ENCODE results near the gene MAP4K5.
A peak's percentile ranks its signal among the peaks of the same experiment; 100 is the strongest.
"Not testable (repeated sequence)": the region's sequence is repeated elsewhere in the genome, so short reads cannot be mapped to it uniquely, and the experiment has no call there.

Gene MAP4K5

GRCh38 chr14:50531595-50532501, 521 bp downstream of the MAP4K5 start:
- DNase-seq (ENCODE audit: low read depth) = no peak

DNA sequence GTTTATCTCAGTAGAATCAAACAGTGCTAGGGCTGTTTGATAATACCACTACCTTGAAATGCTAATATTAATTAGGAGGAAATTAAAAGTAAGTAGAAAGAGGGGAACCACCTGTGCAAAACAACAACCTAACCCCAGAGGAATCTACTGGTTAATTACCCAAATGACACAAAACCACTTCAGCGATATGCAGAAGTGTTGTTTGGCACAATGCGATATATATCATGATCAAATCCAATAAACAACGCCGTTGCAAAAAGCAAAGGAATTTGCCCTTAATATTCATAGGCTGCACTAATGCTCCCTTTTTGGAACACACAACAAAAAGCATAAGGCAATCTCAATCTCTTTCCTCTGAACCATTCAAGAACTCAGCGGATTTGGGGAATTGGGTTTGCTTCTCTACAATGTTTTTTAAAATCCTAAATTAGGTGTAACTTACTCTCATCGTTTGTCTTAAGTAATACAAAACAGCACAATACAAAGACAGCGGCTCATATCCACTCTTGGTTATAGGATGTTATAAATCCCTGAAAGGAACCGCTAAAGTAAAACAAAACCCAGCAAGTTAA, 1.5 kb downstream of the MAP4K5 start:
- DNase-seq (ENCODE audit: low read depth) = no peak

- no peak for DNase-seq (ENCODE audit: low read depth)
Observed at GRCh38 chr14:50530358-50530757, 2.0 kb downstream of the MAP4K5 start.

DNA sequence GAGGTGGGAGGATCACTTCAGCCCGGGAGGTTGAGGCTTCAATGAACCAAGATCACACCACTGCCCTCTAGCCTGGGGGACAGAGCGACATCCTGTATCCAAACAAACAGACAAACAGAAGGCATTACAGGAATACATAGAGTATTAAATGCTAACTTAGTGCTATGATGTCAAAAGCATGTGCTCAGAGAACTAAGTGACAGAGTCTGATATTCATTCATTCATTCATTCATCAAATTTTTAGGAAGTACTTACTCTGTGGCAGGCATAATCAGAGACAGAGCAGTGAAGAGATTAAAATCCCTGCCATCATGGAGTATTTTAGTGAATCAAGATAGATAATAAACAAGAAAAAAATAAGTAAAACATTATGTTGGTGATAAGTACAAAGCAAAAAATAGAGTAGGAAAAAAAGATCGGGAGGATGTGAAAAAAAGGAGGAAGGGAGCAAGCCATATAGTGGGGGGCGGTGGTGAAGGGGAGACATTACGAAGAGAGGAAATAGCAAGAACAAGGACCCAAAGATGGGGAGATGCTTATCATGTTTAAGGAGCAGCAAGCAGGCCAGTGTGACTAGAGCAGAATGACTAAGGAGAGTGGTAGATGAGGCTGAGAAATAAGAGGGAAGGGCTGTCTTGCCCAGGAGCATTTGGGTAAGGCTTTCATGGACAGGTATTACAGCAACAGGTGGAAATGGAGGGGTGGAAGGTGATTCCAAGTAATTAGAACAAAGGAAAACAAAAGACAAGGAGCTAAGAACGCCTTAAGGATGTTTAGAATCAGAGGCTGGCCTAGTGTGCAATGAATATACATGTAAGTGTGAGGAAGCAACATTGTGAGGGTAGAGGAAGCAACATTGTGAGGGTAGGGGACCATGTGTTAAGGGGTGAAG, 2.8 kb downstream of the MAP4K5 start:
- no peak for DNase-seq (ENCODE audit: low read depth)

DNA sequence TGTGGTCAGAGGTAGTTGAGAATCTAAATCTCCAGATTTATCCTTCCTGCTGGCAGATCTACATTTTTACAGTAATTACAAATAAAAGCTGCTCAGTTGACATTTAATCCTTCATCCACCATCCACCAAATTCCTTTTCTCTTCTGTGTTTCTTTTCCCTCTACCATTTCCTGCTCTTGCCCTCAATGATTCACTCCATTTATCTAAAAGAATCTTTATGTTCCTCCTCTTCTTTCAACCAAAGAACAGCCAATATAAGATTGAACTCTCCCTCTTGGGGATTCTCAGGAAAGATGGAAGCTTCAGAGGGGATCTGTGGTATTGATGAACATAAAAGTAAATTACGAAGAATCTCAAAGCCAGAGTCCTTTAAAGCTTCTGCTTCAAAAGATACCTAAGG, 4.4 kb downstream of the MAP4K5 start:
- no peak for DNase-seq (ENCODE audit: low read depth)

DNA sequence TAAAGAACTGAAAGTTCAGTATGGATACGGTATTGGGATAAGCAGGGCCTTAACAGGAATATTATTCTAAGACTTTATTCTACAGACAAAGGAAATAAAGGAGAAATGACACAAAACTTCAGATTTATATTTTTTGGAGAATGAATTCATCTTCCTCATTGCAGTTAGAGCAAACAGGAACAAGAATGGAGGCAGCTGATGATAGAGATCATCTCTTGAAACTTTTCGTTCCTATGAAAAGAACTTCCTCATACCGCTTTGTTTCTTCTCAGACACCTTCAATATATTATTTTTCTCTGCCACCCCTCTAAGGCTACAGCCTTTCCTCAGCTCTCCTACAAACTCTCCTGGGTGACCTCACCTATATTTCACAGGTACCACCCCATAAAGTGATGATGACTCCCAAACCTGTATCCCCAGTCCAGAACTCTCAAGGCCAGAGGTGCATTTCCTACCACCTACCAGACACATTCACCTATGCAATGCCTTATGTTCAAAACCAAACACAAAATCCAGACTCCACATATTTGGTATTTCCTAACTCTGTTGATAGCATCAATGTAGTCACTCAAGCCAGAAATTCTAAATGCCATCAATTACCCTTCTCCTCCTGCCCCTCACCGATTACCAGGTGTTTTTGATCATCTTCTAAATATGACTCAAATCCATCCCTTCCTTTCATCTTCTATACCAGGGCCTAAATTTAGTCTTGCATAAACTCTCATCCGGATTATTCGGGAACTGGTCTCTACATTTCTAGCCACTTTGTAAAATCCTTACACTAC, 7.4 kb downstream of the MAP4K5 start:
- DNase-seq (ENCODE audit: low read depth) = no peak

GRCh38 chr14:50524060-50524459, 8.3 kb downstream of the MAP4K5 start:
- DNase-seq (ENCODE audit: low read depth) = no peak

- DNase-seq (ENCODE audit: low read depth) = no peak
Observed at GRCh38 chr14:50523271-50524041, 8.9 kb downstream of the MAP4K5 start.

DNA sequence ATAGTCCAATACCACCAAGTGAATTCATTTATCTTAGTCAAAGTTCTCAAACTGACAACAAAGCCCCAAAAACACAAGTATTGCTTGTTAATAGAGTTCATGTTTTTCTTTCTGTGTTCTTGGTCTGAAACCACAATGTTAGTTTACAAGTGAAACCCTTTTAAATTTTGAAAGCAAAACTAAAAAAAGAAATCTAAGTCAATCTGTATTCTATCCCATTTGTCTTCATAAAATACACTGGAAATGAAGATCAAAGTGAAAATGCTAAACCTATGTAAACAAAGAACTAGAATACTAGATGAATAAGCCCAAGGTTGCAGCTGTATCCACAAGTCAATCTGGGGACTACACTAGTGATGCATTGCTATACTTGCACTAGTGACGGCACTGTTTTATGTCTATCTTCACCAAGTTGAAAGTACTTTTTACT, 10.4 kb downstream of the MAP4K5 start:
- DNase-seq (ENCODE audit: low read depth) = no peak

GRCh38 chr14:50520947-50521815, 11.2 kb downstream of the MAP4K5 start:
- DNase-seq (ENCODE audit: low read depth) = peak; percentile 33

- DNase-seq (ENCODE audit: low read depth) = no peak
Observed at GRCh38 chr14:50516091-50516490, 16.3 kb downstream of the MAP4K5 start.

GRCh38 chr14:50512463-50512862, 19.9 kb downstream of the MAP4K5 start:
- no peak for DNase-seq (ENCODE audit: low read depth)

DNA sequence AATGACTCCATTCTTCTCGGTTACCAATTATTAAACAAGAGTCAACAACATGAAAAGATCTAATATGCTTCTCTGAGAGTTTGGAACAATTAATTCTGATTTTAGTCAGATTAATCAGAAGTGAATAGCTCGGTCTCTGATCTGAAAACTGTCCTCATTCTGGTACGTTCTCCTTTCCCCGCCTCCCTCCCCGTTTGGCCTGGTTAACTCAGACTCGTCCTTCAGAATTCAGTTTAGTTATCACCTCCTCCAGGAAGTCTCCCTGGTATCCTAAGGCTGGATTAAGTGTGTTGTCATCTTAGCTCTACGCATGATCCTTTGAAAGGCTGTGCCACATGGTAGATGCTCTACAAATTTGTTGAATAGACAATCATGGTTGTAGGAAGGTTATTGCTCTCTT, 22.2 kb downstream of the MAP4K5 start:
- no peak for DNase-seq (ENCODE audit: low read depth)

DNA sequence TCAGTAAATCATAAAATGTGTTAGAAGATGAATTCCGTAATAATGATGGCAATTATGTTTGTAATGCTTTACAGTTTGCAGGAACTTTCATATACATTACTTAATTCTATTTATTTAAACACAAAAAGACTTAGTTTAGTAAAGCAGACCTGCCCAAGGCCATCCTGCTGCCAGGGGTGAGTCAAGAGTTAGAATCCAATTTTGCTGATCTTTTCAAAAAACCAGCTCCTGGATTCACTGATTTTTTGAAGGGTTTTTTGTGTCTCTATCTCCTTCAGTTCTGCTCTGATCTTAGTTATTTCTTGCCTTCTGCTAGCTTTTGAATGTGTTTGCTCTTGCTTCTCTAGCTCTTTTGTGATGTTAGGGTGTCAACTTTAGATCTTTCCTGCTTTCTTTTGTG, 25.3 kb downstream of the MAP4K5 start:
- not testable (repeated sequence) for DNase-seq (ENCODE audit: low read depth)

DNA sequence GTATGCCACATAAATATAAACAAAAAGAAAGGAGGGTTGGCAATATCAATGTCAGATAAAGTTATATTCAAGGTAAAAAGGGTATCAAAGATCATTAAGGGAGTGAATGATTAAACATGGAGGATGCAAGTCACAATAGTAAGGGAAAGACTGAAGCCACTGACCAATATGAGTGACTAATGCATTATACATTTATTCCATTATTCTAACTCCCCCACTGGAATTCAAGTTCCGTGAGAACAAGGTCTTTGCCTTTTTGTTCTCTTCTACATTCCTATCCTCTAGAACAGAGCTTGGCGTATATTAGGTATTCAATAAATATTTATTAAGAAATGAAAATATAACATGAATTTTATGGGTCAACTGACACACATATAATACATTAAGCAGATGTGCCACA, 30.7 kb downstream of the MAP4K5 start:
- DNase-seq (ENCODE audit: low read depth) = no peak

DNA sequence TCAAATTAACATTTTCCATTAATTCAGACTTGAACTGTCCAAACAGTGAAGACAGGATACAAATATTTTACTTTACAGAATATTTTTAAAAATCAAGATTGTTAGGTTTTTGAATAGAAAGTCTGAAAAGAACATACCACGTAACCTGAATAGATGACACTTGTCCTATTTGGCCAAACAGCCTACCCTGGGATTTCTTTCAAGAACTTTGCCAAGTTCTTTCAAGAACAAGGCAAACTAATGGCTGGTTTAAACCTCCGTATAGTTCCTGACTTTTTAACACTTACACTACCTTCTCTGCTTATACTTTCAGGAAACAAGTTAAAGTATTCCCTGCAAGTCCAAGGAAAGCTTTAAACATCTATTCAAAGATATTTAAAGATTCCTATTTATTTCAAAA, 35.0 kb downstream of the MAP4K5 start:
- DNase-seq (ENCODE audit: low read depth) = no peak

DNA sequence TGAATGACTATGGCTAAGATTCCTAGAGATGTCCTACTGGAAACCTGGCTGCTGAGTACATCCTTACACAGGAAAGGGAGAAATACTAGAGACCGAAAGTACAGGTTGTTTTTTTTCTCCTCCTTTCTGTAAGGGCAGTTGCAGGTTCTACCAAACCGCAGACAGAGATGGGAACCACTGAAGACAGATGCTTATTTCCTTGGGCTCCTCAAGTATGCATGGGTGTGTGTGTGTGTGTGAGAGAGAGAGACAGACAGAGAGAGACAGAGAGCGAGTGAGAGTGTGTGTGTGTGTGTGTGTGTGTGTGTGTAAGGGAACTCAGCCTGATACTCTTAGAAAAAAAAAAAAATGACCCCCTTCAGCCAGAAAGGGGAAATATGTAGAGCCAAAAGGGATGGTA, 42.5 kb downstream of the MAP4K5 start:
- no peak for DNase-seq (ENCODE audit: low read depth)

DNA sequence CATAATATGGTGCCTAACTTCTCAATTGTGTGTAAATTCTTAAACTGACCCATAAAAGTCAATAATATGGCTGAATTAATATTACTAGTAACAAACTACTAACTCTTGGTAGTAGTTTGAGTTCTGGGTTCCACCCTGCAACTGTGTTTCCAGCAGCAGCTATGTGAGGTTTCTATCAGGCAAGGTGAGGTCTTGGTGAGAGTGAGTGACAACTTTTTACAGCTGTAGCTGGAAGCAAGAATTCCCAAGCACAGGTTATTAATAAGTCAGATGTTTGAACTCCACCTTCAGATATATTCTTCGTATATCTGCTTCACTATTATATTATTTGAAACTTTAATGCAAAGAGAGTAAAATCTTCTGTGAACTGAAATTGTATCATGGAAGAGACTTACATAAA, 43.8 kb downstream of the MAP4K5 start:
- DNase-seq (ENCODE audit: low read depth) = no peak

DNA sequence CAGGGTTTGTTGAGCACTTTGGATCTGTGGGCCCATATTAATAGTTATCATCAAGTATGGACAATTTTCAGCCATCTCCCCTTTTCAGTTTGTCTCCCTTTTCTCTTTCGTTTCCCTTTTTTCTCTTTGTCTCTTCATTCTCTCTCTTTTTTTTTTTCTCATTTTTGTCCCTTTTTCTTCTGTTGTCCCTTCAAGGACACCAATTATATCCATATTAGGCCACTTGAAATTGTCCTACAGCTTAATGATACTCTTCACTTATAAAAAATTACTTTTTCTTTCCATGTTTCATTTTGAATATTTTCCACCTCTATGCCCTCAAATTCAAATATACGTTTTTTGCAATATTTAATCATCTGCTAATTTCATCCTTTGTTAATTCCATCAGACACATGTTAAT, 53.3 kb downstream of the MAP4K5 start:
- no peak for DNase-seq (ENCODE audit: low read depth)

- no peak for DNase-seq (ENCODE audit: low read depth)
Observed at GRCh38 chr14:50477760-50478159, 54.6 kb downstream of the MAP4K5 start.

All from activated gamma-delta T cell treated with anti-CD3 and anti-CD28 coated beads, Interleukin-2, amount 50 U/mL, for 16 hours (primary cell).